ENCODE data around the gene CAPZA2.

The CAPZA2 gene

DNA sequence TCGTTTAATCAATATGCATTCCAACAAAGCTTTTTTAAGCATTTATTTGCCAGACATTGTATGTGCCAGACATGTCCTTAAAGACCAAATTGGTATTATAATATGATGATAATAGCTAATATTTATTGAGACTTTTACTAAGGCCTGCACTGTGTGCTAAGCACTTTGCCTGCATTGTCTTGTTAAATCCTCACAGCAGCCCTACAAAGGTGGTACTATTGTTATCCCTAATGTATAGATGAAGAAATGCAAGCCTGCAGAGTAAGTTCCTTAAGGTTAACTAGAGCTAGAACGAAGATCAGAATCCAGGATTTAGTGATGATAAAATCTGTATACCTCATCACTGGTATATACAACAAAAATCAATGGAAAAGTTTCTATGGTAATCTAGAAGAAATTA, 5.3 kb upstream of the CAPZA2 start:
- TF ChIP-seq, protein P1, sequence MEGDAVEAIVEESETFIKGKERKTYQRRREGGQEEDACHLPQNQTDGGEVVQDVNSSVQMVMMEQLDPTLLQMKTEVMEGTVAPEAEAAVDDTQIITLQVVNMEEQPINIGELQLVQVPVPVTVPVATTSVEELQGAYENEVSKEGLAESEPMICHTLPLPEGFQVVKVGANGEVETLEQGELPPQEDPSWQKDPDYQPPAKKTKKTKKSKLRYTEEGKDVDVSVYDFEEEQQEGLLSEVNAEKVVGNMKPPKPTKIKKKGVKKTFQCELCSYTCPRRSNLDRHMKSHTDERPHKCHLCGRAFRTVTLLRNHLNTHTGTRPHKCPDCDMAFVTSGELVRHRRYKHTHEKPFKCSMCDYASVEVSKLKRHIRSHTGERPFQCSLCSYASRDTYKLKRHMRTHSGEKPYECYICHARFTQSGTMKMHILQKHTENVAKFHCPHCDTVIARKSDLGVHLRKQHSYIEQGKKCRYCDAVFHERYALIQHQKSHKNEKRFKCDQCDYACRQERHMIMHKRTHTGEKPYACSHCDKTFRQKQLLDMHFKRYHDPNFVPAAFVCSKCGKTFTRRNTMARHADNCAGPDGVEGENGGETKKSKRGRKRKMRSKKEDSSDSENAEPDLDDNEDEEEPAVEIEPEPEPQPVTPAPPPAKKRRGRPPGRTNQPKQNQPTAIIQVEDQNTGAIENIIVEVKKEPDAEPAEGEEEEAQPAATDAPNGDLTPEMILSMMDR (IDR thresholded peaks at IDR 0.05; ENCODE audit: borderline replicate concordance, insufficient read depth, low read depth, low read length): no peak

DNA sequence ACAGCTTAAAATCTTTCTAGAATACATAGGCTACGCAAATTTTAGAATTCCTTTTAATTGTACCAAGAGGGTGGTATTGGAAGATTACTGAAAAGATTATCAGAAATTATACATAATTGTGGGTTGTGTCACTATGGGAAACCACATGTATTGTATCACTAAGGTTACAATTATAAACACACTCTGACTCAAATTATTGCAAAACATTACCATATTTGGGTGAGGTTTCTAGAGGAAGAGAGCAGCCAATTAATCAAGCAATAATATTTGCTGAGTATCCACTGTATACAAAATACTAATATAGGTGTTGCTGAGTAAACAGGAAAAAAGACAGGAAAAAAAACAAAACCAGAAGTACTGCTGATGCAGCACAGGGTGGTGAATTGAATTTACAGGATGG, 3.1 kb upstream of the CAPZA2 start:
- TF ChIP-seq, protein P1 (IDR thresholded peaks at IDR 0.05; ENCODE audit: borderline replicate concordance, insufficient read depth, low read depth, low read length): no peak
- no peak overlapping the region for H3K4me3 ChIP-seq (ENCODE audit: low read depth, low read length)

More for the DNA sequence above, 5.3 kb upstream of the CAPZA2 start:
- no peak overlapping the region for H3K4me3 ChIP-seq (ENCODE audit: low read depth, low read length)

DNA sequence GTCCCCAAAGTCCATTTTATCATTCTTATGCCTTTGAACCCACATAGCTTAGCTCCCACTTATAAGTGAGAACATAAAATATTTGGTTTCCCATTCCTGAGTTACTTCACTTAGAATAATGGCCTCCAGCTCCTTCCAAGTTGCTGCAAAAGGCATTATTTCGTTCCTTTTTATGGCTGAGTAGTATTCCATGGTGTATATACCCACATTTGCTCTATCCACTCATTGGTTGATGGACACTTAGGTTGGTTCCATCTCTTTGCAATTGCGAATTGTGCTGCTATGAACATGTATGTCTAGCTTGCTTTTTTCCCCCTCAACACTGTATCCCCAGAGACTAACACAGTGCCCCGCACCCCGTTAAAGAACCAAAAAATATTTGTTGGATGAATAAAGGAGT, 670 bp upstream of the CAPZA2 start:
- TF ChIP-seq, protein P1 (IDR thresholded peaks at IDR 0.05; ENCODE audit: borderline replicate concordance, insufficient read depth, low read depth, low read length): no peak
- H3K4me3 ChIP-seq (ENCODE audit: low read depth, low read length): no peak overlapping the region

DNA sequence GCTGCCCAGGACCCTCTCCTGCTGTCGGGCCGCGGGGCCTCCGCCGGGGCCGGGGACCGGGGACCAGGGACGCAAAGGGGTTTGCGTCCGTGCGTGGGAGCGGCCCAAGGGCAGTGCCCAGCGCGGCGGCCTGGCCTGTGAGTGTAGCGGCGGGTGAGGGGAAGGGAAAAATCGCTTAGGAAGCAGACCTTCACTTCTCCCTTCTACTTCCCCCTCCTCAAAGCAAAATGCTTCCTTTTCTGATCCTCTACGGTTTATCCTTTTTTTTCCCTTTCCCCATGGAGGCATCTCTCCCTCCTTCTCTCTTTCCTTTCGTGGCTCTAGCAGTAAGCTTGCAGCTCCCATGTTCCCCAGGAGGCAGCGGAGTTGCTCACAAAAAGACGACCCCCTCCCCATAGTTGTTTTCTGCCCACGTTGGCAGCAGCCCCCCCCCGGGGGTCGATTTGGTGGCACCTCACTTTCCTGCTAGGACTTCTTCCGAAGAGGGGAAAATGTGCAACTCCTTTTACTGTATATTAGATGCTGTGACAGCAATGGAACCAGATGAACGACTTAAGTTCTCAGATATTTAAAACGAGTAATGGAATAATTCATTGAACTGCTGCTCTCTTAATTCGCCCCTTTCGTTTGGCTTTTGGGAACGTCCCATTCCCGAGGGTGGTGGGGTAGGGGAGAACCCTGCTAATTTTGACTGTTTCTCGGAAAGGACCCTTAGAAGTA, 724 bp downstream of the CAPZA2 start:
- H3K4me3 ChIP-seq (ENCODE audit: low read depth, low read length): peak overlapping the region; percentile 100
- TF ChIP-seq, protein P1 (IDR thresholded peaks at IDR 0.05; ENCODE audit: borderline replicate concordance, insufficient read depth, low read depth, low read length): no peak

DNA sequence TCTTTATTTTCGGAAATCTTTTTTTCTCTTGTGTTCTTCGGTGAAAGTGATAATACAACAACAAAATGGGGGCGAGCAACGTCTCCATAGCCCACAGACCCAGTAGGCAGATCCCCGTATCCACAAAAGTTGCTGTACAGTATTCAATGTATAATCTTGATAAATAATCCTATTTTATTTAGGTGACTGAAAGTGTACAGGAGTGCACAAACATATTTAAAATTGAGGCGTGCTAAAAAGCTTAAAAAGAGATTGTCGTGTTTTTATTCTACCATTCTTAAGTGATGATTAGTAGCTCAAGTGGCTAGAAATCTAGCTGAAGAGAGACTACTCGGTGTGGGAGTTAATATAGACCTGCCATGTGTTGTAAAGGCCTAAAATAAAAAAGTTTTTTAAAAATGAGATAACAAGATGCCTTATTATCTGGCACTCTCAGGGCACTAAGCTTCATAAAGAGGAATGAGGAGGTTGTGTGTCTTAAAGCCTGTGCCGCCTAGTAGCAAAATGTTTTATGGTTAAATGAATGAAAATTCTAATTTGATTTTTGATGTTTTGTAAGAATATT, 1.6 kb downstream of the CAPZA2 start:
- H3K4me3 ChIP-seq (ENCODE audit: low read depth, low read length): peak overlapping the region; percentile 100
- TF ChIP-seq, protein P1 (IDR thresholded peaks at IDR 0.05; ENCODE audit: borderline replicate concordance, insufficient read depth, low read depth, low read length): no peak

DNA sequence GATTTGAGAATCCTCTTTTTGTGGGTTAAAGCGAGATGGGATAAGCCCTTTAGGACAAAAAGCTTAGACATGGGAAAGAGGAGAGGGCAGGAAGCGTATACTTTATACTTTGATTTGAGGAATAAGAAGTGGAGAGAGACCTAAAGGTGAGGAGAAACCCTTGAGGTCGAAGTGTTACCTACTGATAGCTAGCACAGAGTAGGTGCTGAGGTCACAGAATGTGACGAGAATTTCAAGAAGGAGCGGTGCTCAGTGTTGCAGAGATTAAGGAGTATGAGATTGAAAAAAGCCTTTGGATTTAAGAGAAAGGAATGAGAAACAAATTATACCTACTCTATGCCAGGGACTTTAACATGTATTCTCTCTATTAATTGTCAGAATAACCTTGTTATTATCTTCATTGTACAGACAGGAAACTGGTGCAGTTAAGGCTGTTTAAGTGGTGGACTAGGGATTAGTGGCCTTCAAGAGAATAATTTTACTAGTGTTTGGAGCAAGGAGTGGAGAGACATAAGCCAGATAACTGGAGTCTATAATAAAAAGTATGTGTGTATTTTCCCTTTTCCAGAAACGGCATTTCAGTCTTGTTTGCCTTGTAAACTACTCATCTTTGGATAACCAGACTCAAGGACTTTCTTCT, 8.8 kb downstream of the CAPZA2 start:
- H3K4me3 ChIP-seq (ENCODE audit: low read depth, low read length): no peak overlapping the region
- TF ChIP-seq, protein P1 (IDR thresholded peaks at IDR 0.05; ENCODE audit: borderline replicate concordance, insufficient read depth, low read depth, low read length): no peak

Data from GM12875 (cell line).